ENCODE measurements around the gene PIAS1.

PIAS1 gene

DNA sequence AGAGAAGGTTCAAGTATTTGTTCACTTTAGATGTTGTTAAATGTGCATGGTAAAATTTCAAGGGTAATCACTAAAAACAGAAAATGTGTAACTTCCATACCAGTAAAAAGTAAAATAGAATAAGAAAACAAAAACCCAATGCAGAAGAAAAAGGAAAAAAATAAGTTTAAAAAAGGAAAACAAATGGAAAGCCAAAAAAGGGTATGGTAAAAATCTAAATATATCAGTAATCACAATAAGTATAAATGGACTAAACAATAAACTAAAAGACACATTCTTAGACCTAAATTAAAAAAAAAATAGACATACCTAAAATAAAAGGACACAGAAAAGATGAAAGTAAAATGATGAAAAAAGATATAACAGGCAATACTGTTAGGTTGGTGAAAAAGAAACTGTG, 184.9 kb downstream of the PIAS1 start:
- no peak for DNase-seq (ENCODE audit: insufficient read length, low spot score)
- no peak for FAIRE-seq

DNA sequence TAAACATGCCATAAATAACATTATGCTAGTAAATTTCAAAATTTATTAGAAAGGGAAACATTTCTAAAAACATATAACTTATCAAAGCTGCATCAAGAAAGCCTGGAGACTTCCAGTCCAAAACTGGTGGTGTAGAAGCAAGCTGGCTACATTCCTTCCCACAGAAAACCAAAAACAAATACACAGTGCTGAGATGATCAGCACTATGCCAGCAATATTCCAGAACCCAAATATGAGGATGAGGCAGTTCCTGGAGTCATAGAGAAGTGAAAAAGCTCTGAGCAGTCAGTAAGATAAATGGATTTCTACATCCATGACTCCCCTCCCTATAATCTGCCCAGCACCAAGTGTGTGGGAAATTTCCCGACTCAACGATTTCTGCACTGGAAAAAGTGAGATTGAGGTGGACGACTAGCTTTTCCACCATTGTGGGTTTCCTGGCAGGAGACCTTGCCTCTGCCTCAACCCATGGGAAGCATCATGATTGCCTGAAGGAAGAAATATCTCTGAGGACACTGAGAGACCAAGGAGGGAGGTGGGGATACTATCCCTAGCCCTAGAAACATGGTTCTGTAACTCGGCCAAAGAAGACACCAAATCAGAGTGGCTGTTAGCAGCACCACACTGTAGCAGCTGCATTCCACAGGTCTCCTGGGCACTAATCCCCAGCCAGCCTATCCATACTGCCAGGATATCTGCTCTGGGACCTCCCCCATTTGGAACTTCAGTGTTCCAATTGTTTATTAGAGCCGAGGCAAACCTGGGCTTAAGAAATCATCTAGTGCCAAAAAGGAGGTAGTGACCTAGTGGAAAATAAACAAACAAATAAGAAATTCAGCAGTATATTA, 187.2 kb downstream of the PIAS1 start:
- no peak for FAIRE-seq
- TF ChIP-seq, protein P1, sequence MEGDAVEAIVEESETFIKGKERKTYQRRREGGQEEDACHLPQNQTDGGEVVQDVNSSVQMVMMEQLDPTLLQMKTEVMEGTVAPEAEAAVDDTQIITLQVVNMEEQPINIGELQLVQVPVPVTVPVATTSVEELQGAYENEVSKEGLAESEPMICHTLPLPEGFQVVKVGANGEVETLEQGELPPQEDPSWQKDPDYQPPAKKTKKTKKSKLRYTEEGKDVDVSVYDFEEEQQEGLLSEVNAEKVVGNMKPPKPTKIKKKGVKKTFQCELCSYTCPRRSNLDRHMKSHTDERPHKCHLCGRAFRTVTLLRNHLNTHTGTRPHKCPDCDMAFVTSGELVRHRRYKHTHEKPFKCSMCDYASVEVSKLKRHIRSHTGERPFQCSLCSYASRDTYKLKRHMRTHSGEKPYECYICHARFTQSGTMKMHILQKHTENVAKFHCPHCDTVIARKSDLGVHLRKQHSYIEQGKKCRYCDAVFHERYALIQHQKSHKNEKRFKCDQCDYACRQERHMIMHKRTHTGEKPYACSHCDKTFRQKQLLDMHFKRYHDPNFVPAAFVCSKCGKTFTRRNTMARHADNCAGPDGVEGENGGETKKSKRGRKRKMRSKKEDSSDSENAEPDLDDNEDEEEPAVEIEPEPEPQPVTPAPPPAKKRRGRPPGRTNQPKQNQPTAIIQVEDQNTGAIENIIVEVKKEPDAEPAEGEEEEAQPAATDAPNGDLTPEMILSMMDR (IDR thresholded peaks at IDR 0.05; ENCODE audit: insufficient read depth, missing control alignments) = no peak
- no peak for DNase-seq (ENCODE audit: insufficient read length, low spot score)

More for the DNA sequence above, 184.9 kb downstream of the PIAS1 start:
- TF ChIP-seq, protein P1 (IDR thresholded peaks at IDR 0.05; ENCODE audit: insufficient read depth, missing control alignments) = no peak

Data from D721Med (cell line).